ENCODE results near the gene C3orf62.

Gene C3orf62

DNA sequence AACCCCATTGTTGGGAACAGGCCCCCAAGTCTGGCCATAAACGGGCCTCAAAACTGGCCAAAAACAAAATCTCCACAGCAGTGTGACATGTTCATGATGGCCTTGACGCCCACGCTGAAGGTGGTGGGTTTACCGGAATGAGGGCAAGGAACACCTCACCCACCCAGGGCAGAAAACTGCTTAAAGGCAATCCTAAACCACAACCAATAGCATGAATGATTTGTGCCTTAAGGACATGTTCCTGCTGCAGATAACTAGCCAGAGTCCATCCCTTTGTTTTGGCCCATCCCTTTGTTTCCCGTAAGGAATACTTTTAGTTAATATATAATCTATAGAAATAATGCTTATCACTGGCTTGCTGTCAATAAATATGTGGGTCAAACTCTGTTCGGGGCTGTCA is 57.9 kb downstream of the C3orf62 start:
- H3K36me3 ChIP-seq (ENCODE audit: control insufficient read depth, insufficient read depth, low read length), result no peaks in the 10 kb centered on the region
- no peaks in the 10 kb centered on the region for H3K9me3 ChIP-seq (ENCODE audit: control insufficient read depth, low read length)
- no peak overlapping the region for H3K27ac ChIP-seq
- TF ChIP-seq, protein P1, sequence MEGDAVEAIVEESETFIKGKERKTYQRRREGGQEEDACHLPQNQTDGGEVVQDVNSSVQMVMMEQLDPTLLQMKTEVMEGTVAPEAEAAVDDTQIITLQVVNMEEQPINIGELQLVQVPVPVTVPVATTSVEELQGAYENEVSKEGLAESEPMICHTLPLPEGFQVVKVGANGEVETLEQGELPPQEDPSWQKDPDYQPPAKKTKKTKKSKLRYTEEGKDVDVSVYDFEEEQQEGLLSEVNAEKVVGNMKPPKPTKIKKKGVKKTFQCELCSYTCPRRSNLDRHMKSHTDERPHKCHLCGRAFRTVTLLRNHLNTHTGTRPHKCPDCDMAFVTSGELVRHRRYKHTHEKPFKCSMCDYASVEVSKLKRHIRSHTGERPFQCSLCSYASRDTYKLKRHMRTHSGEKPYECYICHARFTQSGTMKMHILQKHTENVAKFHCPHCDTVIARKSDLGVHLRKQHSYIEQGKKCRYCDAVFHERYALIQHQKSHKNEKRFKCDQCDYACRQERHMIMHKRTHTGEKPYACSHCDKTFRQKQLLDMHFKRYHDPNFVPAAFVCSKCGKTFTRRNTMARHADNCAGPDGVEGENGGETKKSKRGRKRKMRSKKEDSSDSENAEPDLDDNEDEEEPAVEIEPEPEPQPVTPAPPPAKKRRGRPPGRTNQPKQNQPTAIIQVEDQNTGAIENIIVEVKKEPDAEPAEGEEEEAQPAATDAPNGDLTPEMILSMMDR (IDR thresholded peaks at IDR 0.05), result no peak
- no peak overlapping the region for H3K9ac ChIP-seq
- no peaks in the 10 kb centered on the region for H3K79me2 ChIP-seq
- no peaks in the 10 kb centered on the region for H3K27me3 ChIP-seq (ENCODE audit: control insufficient read depth, insufficient read depth, low read length)
- no peak overlapping the region for H3K4me2 ChIP-seq (ENCODE audit: low read length)
- H3K4me1 ChIP-seq, result no peaks in the 10 kb centered on the region
- H3K4me3 ChIP-seq (ENCODE audit: low read depth, low read length), result no peak overlapping the region
- H2AFZ ChIP-seq, result no peak overlapping the region
